SHP77 treated with DMSO at 0.1 percent for 48 hours (cell line): ENCODE measurements around the gene HGF.
"Not testable (repeated sequence)": the region's sequence is repeated elsewhere in the genome, so short reads cannot be mapped to it uniquely, and the experiment has no call there.

Experiments
- DNase-seq: peaks from one replicate; lab custom pipeline; 2025; lab: John Stamatoyannopoulos, UW

The HGF gene

DNA sequence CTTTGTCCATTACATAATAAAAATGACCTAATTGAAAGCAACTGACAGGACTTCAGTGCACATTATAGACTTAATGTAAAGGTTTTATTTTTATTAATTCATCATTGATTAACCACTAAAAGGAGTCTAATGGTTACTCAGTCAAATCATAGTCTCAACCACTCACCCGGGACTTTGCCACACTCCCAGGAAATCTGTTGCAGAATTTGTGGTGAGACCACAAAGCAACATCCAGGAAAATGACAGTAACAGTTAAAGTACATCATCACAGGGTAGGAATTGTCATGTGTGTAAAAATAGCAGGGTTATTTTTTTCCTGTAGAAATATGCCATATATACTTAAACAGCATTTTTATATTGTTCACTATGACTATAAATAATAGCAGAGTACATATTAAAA is 6.3 kb upstream of the HGF start:
- no peak for DNase-seq

DNA sequence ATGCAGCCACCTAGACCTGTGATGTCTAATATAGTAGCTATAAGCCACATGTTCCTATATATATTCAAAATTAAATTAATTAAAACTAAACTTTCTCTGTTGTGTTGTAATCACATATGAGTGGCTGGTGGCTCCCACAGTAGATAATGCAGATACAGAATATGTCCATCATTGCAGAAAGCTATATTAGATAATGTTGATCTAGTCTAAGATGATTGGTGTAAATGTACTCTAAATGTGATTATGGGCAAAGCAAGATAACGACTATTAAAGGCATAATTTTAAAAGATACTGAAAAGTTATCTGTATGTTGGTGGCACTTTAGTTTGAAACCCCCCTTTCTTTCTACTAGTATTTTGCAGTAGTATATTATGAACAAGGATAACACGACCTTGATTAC is 5.7 kb upstream of the HGF start:
- no peak for DNase-seq

DNA sequence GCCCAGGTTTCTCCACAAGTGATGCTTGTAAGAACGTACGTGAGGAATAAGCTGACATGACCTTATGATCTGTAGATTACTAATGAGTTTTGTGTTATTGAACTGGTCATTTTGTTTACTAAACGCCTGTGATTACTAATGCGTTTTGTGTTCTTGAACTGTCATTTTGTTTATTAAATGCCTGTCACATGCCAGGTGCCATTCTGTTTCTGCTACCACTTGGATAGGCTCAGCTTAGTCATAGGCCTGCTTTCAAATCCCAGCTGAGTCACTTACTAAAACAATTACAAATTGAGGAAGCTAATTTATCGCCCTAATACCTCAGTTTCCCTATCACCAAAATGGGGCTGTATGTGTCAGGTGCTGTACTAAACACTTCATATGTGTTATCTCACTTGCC is 4.7 kb upstream of the HGF start:
- DNase-seq: no peak

DNA sequence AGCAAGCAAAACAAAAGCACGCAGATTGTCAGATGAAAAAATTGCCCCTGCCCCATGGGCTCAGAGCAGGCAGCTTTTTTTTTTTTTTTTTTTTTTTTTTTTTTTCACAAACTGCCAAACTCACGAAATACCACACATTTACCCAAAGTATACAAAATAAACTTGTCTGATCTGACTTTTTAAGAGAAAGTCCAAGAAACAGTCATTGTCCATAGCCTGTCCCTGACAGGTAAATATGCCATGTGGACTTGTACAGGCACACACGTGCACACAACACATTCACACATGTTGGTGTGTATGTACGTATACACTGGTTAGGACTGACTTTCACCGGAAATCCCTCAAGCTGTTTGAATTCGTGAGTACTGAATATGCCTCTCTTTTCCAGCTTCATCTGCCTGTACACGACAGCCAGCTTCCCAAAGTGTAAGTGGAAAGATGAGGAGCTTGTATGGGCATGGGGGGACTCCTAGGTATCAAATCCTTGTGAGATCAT is 929 bp upstream of the HGF start:
- DNase-seq: no peak

DNA sequence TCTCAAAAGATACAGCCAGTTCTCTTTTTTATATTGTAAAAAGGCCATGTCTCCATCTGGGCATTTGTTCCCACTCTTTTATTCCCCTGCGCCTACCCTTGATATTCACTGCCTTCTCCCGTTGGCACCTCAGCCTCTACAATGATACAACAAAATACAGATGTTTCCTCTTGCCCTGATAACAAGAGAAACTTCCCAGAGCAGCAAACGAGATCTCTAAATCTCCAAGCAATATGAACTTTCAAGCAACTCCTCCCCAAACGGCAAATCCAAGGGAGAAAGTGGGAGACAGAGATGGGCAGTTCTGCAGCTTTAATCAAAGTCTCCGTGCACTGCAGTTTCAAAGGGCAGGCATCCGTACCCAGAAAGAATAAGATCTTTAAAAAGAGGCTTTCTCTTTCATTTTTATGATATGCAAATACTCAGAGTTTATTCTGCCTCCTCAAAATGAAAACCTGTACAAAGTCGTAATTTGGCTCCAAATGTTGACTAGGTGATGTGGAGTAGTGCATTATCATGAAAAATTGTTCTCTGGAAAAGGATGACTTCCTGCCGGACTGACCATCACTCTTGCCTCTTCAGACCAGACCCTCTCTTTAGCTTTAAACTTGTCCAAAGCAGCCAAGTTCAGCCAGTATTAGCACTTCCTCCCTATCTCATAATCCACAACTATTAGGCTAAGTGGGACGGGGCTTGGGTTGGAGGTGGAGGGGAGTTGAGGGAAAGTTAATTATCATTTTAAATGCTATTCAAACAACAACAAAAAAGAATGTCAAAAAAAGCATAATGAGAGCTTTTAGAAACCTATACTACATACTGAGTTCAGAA is 682 bp downstream of the HGF start:
- no peak for DNase-seq

DNA sequence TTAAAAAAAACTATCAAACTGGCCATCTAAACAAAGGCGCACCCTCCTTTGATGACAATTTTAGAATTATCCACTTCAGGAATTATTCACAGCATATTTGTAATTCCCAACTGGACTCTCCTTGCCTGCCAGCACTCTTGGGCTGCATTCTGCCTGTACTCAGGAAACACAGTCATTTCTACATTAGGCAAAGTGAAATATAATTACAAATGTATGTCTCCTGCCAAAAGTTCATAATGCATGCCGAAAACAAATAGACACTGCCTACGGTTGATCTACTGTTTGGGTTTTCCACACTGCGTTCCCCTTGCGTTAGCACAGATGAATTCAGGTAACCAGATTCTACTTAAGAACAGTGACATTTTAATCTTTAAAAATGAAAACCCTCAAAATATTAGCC is 1.9 kb downstream of the HGF start:
- DNase-seq: no peak

DNA sequence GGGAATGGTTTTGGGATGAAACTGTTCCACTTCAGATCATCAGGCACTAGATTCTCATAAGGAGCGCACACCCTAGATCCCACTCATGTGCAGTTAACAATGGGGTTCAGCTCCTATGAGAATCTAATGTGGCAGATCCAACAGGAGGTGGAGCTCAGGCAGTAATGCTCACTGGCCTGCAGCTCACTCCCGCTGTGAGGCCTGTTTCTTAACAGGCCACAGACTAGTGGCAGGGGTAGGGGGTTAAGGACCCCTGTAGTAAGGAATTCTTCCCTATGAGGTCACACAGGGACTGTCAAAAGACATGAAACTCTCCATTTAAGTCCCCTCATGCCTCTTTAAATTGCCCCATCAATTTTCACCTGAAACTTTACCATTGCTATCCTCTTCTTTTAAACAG is 8.0 kb downstream of the HGF start:
- no peak for DNase-seq

DNA sequence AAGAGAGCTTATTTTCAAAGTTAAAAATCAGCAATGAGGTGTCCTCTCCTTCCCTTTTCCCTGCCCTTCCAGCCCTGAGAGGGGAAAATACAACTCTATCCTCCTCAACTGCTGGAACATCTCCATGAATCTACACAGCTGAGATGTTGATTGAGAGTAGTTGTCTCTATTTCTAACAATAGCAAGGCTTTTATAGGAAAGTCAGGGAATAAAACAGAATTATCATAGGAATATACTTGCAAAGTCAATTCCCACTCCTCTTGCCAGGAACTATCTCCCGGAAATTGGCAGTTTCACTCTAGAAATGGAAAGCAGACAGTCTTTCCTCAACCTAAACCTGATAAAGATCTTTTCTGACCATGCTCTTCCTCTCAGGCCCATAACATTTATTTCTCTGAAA is 8.8 kb downstream of the HGF start:
- no peak for DNase-seq

DNA sequence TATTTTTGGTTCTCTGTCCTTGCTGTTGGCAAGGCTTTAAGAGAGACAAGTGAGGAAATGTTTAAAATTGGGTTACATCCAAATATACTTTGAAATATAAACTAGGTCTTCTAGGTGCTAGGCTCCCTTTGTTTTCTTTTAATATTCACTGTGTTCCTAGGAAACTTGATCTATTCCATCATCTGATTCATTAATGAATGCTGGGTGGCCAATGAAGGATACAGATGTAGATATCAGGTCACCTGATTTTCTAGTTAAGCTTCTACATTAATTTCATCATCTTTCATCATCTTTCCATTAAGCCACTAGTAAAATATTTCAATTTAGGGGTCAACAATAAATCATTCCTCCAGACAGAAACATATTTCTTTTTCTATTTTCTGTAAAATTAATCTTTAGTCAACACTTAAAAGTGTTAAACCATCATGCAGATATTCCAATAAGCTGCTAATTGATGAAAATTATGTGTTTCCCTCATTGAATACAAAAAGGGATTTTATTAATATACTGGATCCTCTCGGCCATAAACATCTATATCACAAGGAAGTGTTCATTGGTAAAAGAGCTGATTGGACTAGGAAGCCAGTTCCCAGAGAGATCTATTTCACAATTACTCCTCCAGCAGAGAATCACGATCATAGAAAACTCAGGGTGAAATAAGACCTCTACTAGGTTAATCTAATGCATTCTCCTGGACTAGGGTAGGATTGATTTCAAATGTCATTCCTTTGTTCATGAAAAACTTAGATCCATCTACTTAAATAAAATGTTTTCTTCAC is 14.7 kb downstream of the HGF start:
- DNase-seq: no peak

DNA sequence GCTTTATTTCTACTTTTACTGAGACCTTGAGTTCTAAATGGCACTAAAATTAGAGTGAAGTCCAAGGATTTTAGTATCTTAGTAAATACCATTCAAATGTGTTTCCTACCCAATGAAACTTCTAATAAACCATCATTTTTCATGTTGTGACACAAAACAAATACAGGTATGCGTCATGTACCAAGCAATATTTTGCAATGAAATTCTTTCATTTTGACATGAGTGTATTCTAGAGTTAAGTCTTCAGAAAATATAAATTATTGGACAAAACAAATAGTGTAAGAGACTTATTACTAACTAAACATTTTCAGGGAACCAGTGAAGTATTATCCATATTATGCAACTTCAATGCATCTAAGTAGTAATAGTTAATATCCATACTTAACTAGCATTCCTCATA is 16.5 kb downstream of the HGF start:
- no peak for DNase-seq

DNA sequence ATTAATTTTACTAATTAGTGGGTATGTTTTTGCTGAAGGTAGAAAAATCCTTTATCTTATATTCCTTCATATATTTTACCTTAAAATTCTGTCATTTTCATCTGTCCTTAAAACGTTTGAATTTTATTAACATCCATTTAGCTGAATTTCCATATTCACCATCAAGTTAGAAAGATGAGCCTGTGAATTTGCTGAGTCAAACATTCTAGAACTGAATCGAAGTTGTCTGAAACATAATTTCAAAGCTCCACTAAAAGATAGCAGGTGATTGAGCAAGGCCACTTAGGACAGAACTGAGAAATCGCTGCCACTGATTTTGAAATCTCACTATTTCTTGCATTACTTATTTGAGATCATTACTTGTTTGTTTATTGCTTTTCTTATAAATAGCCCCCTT is 17.5 kb downstream of the HGF start:
- no peak for DNase-seq

DNA sequence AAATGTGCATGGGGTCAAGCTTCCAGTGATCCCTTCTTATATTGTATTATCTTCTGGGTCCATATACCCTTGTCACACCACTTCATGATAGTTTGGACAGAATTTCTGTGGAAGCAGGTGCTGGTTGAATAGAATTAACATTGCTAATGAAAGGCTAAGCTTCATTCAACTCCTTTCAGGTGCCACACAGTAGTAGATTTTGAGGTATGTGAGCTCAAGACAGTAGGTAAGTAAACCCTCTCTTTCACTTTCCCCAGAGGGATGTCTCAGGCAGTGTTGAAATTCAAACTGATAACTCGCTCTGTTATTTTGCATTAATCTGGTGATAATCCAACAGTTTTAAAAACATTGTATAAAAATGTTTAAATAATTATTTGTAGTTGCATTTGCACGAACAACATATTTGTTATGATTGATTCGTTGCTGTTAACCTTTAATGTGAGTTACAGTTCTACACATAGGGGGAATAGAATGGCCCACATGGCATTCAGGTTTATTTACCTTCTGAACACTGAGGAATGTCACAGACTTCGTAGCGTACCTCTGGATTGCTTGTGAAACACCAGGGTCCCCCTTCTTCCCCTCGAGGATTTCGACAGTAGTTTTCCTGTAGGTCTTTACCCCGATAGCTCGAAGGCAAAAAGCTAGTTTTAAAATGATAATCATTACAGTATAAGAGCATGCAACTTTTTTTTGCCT is 18.1 kb downstream of the HGF start:
- DNase-seq: no peak

DNA sequence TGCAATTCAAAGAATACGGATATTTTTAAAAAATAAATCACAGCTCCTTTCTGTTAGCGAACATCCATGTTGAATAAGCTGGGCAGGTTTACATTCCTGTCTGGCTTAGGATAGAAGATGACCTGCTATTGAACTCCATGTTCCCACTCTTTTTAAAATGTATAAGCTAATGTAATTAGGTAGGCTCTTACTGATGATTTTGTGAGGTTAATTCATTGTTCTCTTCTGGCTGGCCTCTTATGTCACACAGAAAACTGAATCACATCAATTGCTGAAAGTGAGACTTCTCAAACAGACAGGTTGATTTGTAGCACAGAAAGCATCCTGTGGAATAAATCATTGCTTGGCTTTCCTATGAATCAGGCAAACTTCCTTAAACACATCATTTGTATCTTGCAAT is 24.2 kb downstream of the HGF start:
- no peak for DNase-seq

DNA sequence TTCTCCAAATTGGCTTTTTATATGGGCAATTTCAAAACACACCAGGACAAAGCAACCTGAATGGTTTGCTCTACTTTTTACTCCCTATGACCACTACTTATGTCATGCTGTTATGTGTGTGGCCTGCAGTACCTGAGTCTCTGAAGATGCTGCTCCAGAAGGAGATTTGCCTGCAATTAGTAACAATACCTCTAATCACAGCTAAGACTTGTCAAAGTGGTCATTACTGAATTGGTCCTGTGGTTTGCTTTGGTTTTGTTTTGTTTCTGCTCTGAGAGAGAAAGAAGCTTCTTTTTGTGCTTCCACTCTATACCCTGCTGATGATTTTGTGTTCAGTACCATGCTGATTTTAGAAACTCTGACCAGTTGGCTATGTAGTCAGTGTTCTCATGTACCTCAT is 25.5 kb downstream of the HGF start:
- no peak for DNase-seq

DNA sequence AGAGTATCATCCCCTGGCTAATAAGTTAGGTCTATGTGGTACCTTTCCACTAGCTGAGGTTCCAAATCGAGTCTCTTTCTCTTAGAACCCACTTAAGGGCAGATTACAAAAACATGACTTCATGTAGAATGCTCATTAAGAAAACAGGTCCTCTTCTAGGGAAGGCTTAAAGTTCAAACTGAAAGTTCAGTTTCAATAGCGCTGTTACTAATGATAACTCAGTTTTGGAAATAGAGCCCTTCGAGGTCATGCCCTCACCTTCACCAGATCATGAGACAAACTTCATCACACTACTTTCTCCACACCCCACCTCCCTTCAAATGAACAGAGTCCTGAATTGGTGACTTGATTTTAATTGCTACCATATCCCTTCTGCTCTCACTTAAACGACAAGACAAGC is 26.2 kb downstream of the HGF start:
- no peak for DNase-seq

DNA sequence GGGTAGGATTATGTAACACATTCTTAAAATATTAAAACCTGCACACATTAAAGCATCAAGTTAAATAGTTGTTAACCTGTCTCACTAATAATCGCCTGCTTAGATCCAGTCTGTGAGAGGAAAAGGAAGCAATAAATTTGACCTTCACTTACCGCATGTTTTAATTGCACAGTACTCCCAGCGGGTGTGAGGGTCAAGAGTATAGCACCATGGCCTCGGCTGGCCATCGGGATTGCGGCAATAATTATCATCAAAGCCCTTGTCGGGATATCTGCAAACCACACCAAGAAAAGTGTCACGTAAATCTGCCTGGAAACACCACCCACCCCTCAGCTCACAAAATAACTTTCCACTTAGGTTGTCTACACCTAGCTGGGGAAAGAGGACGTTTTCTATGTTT is 26.6 kb downstream of the HGF start:
- no peak for DNase-seq

DNA sequence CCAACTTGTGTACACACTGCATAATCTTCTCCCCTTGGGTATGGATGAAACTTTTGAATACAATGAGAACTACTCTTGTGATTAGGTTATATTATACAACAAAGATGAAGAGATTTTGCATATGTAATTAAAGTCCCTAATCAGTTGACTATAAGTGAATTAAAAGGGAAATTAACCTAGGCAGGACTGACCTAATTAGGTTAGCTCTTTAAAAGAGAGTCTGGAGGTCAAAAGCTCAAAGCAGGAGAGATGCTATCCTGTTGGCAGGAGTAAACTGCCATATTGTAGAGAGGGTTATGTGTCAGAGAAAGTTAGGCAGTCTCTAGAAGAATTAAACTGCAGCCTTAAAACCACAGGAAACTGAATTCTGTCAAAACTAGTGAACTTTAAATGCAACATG is 29.4 kb downstream of the HGF start:
- no peak for DNase-seq

DNA sequence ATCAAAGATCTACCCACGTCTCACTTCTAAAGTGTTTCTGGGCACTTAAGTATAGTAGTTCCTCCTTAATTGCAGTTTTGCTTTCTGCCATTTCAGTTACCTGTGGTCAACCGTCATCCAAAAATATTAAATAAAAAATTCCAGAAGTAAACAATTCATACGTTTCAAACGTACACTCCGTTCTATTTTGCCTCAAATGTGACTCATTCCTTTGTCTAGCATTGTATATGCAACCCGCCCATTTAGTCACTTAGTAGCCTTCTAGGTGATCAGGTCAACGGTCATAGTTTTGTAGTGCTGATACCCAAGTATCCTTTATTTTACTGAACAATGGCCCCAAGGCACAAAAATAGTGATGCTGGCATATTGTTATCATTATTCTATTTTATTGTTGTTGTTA is 33.8 kb downstream of the HGF start:
- DNase-seq: no peak

DNA sequence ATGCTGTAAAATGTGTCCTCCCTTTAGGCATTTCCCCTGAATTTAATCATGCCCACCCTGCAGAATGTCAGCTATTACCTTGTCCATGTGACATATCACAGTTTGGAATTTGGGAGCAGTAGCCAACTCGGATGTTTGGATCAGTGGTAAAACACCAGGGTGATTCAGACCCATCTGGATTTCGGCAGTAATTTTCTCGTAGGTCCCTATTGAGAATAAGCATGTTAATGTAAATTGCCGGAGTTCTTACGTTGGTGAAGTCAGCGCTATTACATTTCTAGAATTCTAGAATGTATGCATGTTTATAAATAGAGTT is 44.1 kb downstream of the HGF start:
- no peak for DNase-seq

DNA sequence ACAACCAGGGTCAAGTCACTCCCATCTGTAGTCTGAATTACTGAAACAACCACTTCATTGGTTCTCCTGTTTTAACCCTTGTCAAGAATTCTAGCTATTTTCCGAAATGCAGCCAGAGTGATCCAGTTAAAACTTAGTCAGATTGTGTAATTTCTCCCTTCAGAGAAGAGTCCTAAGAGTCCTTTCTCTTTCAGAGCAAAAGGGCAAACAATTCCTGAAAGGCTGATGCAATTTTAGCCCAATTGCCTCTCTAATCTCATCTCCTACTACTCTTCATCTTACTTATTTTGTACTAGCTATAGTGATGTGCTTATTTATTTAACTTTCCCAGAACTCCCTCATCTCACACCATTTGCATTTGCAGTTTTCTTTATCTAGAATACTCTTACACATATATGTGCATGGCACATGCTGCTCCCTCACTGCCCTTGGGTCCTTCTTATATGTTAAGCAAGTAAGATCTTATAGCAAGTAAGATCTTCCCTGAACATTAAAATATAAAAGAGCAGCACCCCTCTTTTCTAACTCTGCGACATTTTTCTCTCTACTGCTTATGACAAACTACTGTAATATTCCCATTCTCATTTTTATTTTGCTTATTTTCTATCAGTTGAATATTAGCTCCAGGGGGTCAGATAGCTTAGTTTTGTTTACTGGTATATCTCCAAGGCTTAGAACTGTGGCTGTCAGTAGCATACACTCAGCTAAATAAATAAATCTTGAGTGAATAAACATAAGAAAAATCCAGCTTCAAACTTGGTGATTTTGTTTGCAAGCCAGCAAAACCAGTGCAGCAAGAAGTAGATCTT is 44.6 kb downstream of the HGF start:
- DNase-seq: no peak

DNA sequence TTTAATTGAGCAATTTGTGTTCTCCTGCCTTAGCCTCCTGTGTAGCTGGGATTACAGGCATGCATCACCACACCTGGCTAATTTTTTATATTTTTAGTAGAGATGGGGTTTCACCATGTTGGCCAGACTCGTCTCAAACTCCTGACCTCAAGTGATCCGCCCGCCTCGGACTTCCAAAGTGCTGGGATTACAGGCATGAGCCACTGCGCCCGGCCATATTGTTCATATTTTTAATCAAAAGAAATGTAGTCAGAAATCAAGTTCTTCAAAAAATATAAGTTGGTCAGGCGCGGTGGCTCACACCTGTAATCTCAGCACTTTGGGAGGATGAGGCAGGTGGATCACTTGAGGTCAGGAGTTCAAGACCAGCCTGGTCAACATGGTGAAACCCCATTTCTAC is 47.6 kb downstream of the HGF start:
- DNase-seq: not testable (repeated sequence)

DNA sequence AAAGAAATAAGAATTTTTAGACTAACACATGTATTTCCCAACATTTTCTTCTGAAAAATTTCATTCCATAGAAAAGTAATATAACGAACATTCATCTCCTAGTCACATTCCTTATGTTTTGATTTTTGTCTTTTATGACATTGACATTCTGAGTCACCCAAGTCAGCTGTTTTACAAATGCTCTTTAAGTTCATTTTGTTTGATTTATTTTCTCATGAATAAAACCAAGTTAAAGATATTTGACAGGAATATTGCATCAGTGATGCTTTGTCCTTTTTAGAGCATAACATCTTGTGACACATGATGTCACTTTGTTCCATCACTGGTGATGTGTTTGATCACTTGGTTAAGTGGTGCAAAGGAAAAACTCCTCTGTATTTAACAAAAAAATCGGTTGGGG is 48.4 kb downstream of the HGF start:
- DNase-seq: no peak
